Ovary (tissue), 3 donors: ENCODE data around the gene LYPD5.

Source experiments
- CTCF ChIP-seq, 3 donors: fragments of 450-650 bp in 2 of 3; fragments of 200-600 bp in 1 of 3; IDR thresholded peaks; one replicate each; pipeline versions ENCODE4 v1.5.1 to v1.8.0; 2016 to 2022; ENCODE audit warnings: antibody characterized with exemption in 3 of 3, mild to moderate bottlenecking in 1 of 3
- POLR2A ChIP-seq: fragments of 450-650 bp; IDR thresholded peaks from one replicate; pipeline ENCODE4 v1.6.1; 2017; ENCODE audit warnings: antibody characterized with exemption, mild to moderate bottlenecking, moderate library complexity
- donor health status: DM: no; HTN: no; CAD: no.

DNA sequence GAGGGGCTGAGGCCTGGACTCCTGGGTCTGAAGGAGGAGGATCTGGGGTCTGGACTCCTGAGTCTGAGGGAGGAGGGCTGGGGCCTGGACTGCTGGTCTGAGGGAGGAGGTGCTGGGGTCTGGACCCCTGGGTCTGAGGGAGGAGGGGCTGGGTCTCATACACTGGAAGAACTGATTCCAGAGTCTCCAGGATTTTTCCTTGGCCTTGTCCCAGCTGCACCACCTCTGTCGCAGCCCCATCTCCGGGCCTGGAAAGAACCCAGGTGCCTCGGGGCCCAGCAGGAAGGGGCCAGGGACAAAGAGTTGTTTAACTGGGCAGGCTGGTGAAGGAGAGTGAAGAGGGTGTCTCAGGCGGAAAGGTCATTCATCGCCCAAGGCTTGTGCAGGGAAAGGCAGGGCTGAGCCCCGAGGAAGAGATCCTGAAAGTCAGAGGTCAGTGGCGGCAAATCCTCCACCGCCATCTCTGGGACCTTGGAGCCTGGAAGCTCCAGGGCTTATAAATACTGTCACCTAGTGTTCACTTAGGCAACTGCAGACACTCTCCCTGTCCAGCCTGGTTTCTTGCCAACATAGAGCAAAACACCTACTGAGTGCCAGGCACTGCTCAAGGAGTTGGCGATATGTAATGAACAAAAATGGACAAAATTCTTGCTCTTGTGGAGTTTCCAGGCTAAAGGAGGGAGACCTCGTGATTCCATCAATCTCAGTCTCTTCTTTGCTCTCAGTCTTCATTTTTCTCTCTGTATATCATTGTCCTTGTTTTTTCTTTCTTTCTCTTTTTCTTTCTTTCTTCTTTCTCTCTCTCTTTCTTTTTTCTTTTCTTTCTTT is 17.1 kb downstream of the LYPD5 start:
- TF ChIP-seq CTCF (IDR thresholded peaks at IDR 0.05), result peak; percentile 50 to 67 (median 66)
- no peak for TF ChIP-seq POLR2A
